Heart left ventricle (tissue), 16 donors: ENCODE data around the gene TMSB10. TPM values are rescaled to one million over a fixed set of nuclear protein-coding genes. Genes with fewer than 3 reads are reported as not detected.

ENCODE experiments used
- ATAC-seq, 4 donors: fragments of 200-7000 bp; cut with Tn5 transposase; one replicate each; pipeline ENCODE4 v1.9.1; 2020 to 2022; ENCODE audit warnings: moderate library complexity in 4 of 4, mild to moderate bottlenecking in 3 of 4, moderate number of reproducible peaks in 1 of 4
- DNase-seq, 5 donors: peaks; one replicate each; pipeline ENCODE4 v3.0.0-alpha.2; 2020
- H3K27ac ChIP-seq, 12 donors: fragments of 200-600 bp; sonication (generic) in 4 of 12; one replicate each; pipeline versions ENCODE4 v1.5.0 to v1.8.0; 2016 to 2022; ENCODE audit warnings: mild to moderate bottlenecking in 2 of 12
- H3K27me3 ChIP-seq, 9 donors: fragments of 200-600 bp; sonication (generic) in 2 of 9; one replicate each; pipeline versions ENCODE4 v1.5.1 to v1.8.0; 2016 to 2022; ENCODE audit warnings: mild to moderate bottlenecking in 3 of 9
- H3K36me3 ChIP-seq, 9 donors: fragments of 200-600 bp; sonication (generic) in 2 of 9; one replicate each; pipeline versions ENCODE4 v1.5.0 to v1.8.0; 2018 to 2022; ENCODE audit warnings: mild to moderate bottlenecking in 2 of 9
- H3K4me1 ChIP-seq, 12 donors: fragments of 200-600 bp; sonication (generic) in 4 of 12; one replicate each; pipeline versions ENCODE4 v1.5.0 to v1.8.0; 2016 to 2022; ENCODE audit warnings: mild to moderate bottlenecking in 3 of 12
- H3K4me3 ChIP-seq, 12 donors: fragments of 200-600 bp; sonication (generic) in 4 of 12; one replicate each; pipeline versions ENCODE4 v1.5.0 to v1.8.0; 2017 to 2022; ENCODE audit warnings: mild to moderate bottlenecking in 9 of 12, moderate library complexity in 4 of 12
- H3K9me3 ChIP-seq, 12 donors: fragments of 200-600 bp; sonication (generic) in 4 of 12; one replicate each; pipeline versions ENCODE4 v1.5.0 to v1.8.0; 2016 to 2022; ENCODE audit warnings: mild to moderate bottlenecking in 1 of 12
- CTCF ChIP-seq, 12 donors: fragments of 200-600 bp; sonication (generic) in 4 of 12; IDR thresholded peaks; one replicate each; pipeline versions ENCODE4 v1.5.0 to v1.8.0; 2018 to 2022; ENCODE audit warnings: antibody characterized with exemption in 12 of 12, mild to moderate bottlenecking in 5 of 12
- POLR2A ChIP-seq, 2 donors: fragments of 450-650 bp; IDR thresholded peaks; one replicate each; pipeline ENCODE4 v1.6.1; 2017; ENCODE audit warnings: antibody characterized with exemption in 2 of 2, mild to moderate bottlenecking in 2 of 2, moderate library complexity in 2 of 2
- WGBS, 4 donors: extraction: QIAGEN DNeasy Blood & Tissue Kit in 2 of 4; methylation state at CpG; one replicate each; pipeline versions ENCODE4 v1.1.5 to v1.1.7; 2013 to 2018; 5-methylcytosine and 5-hydroxymethylcytosine counted together
- intact Hi-C, 10 donors: fragments of 100-400 bp; cut with DNase I; formaldehyde crosslinking; loops; one replicate each; pipeline versions ENCODE4 v1.11.1 to v1.14.2; 2022
- polyA plus RNA-seq, 2 donors: library from polyadenylated mRNA; stranded (reverse); fragments of 200-250 nt; gene quantifications; one replicate each; pipeline ENCODE4 v1.2.3, GENCODE V29; 2013
- total RNA-seq, 9 donors: library from RNA; depleted of rRNA in 2 of 9; stranded (reverse); fragments of >200 nt in 2 of 9; fragmentation: NEBNext Ultra II Directional in 3 of 9; extraction: Animal tissue kit (Norgen Biotek cat#: 25700) in 3 of 9; gene quantifications; one replicate each; pipeline versions ENCODE4 v1.1.0 to v1.2.4, GENCODE V29; 2016 to 2023
- donor health status: ischemic (EF 13 %, LVEDD 7.1; RV severe dilation, severe dysfunction).
- donor health status: healthy with polysubstance abuse.
- donor health status: DM: no; HTN: yes; CAD: no.
- donor health status: DM: no; HTN: no; CAD: no.
- donor health status: ischemic (EF 25% LVEDD 6.9; RV normal size, moderate dysfunction).
- donor health status: ischemic (EF 25% LVEDD 5.7; RV mildly dilated, moderate dysfunction).
- donor health status: healthy.
- donor health status: DM: yes; HTN: yes; CAD: no.
- donor health status: ischemic (EF 35%, LVEDD 5.7; RV mildly dilated, moderate dysfunction).
- donor health status: nonischemic (EF 11% LVEDD 7.7; RV severe dilation, severe dysfunction).
- donor health status: DM: yes; HTN: yes; CAD: no.
- donor health status: PGD.
- donor health status: ischemic (EF 29% LVEDD 5.4; RV normal size, mild dysfunction).
- donor health status: nonischemic (EF 23%, LVEDD 6.1; RV moderate dilation, normal function).

TMSB10 gene
- total and polyA plus RNA-seq, 11 donors, result 288 to 3,094 (median 623) TPM

DNA sequence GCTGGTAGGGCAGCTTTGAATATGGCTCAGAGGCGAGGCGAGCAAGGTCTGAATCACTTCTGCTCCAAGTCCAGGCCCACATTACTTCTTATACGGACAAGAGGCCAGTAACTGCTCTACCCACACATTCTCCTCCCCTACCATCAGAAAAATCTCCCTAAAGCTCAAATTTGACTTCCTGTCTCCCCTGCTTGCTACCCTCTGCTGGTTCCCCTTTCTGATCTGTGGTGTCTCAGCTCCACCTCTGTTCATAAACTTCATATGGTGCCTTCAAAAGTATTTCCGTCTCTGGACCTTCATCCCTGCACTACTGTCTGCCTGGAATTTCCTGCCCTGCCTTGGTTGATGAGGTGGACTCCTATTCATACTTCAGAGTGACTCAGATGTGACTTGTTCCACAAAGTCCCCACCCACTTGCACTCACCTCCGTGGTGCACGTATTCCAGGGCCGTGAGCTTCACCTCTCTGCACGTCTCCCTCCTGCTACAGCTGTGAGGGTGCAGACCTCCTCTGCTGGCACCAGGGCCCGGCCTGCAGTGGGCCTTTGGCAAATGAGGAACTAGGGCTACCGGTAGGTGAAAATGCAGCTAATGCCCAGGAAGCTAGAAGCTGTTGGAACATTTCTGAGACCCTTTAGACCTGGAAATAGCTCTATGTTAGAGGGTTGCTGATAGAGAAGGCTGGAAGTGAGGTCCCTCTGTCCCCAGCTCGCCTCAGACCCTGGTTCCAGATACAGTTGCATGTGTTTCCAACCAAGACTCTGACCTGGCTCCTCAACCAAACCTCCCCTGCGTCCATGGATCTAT, 41.0 kb downstream of the TMSB10 start:
- DNase-seq (no peak), ATAC-seq (peak in 3 of 4 donors; percentile 12 to 34 (median 26))
- Histone ChIP-seq H3K4me1 (peaks cover 0 to 14% (median 0%) of the 10 kb centered on the region in 12 donors), H3K4me3 (no peak overlapping the region), H3K9me3 (no peaks in the 10 kb centered on the region), H3K27ac (peak overlapping the region in 1 of 12 donors; percentile 60), H3K27me3 (no peaks in the 10 kb centered on the region), H3K36me3 (no peaks in the 10 kb centered on the region)
- 74 to 84% (median 82%) methylated on average over 12 of the region's 12 CpGs for WGBS, 4 donors
- intact Hi-C loops, result no loop called here
- TF ChIP-seq POLR2A (IDR thresholded peaks at IDR 0.05) (no peak), CTCF (IDR thresholded peaks at IDR 0.05) (no peak)

- Histone ChIP-seq H3K36me3 (no peaks in the 10 kb centered on the region), H3K4me3 (no peak overlapping the region), H3K9me3 (no peaks in the 10 kb centered on the region), H3K4me1 (peaks cover 0 to 14% (median 0%) of the 10 kb centered on the region in 12 donors), H3K27ac (no peak overlapping the region), H3K27me3 (no peaks in the 10 kb centered on the region)
- intact Hi-C loops, result no loop called here
- WGBS, 4 donors, result 84 to 87% (median 85%) methylated on average over 10 of the region's 10 CpGs
- DNase-seq, result no peak
- TF ChIP-seq POLR2A (IDR thresholded peaks at IDR 0.05), result no peak
- no peak for TF ChIP-seq CTCF (IDR thresholded peaks at IDR 0.05)
- ATAC-seq, result no peak
Measured at GRCh38 chr2:84947010-84947593, 41.6 kb downstream of the TMSB10 start.

- no peak overlapping the region for H3K27ac ChIP-seq
- H3K36me3 ChIP-seq, result no peaks in the 10 kb centered on the region
- no peak for DNase-seq
- H3K4me1 ChIP-seq, result peaks cover 0 to 5% (median 0%) of the 10 kb centered on the region in 12 donors
- intact Hi-C loops, result no loop called here
- H3K27me3 ChIP-seq, result no peaks in the 10 kb centered on the region
- H3K4me3 ChIP-seq, result no peak overlapping the region
- H3K9me3 ChIP-seq, result no peaks in the 10 kb centered on the region
- ATAC-seq, result no peak
- no peak for TF ChIP-seq CTCF (IDR thresholded peaks at IDR 0.05)
- TF ChIP-seq POLR2A (IDR thresholded peaks at IDR 0.05), result no peak
- 68 to 81% (median 74%) methylated on average over 3 of the region's 3 CpGs for WGBS, 4 donors
Measured at GRCh38 chr2:84953535-84953934, 48.1 kb downstream of the TMSB10 start.

GRCh38 chr2:84954329-84954728, 48.9 kb downstream of the TMSB10 start:
- 91 to 95% (median 91%) methylated on average over 6 of the region's 6 CpGs for WGBS, 4 donors
- TF ChIP-seq CTCF (IDR thresholded peaks at IDR 0.05), result no peak
- TF ChIP-seq POLR2A (IDR thresholded peaks at IDR 0.05), result no peak

More at GRCh38 chr2:84954329-84954728, 48.9 kb downstream of the TMSB10 start:
- no peaks in the 10 kb centered on the region for H3K27me3 ChIP-seq
- DNase-seq, result no peak
- no peak for ATAC-seq
- intact Hi-C loops, result no loop called here
- H3K27ac ChIP-seq, result no peak overlapping the region
- H3K4me1 ChIP-seq, result peaks cover 0 to 5% (median 0%) of the 10 kb centered on the region in 12 donors
- H3K36me3 ChIP-seq, result no peaks in the 10 kb centered on the region
- H3K4me3 ChIP-seq, result no peak overlapping the region
- no peaks in the 10 kb centered on the region for H3K9me3 ChIP-seq
